HG03432 (cell line): ENCODE measurements around the gene MCM5.
"Not testable (repeated sequence)": the region's sequence is repeated elsewhere in the genome, so short reads cannot be mapped to it uniquely, and the experiment has no call there.

ENCODE experiments used
- ATAC-seq: cut with Tn5 transposase; IDR thresholded peaks from one replicate; pipeline ENCODE4 v1.9.1; 2021; ENCODE audit warnings: mild to moderate bottlenecking, moderate library complexity; ENCODE audit not compliant: unreplicated experiment

Gene MCM5

GRCh38 chr22:35431483-35432227, 31.7 kb downstream of the MCM5 start:
- no peak for ATAC-seq

- ATAC-seq = no peak
These were observed 32.4 kb downstream of the MCM5 start for GRCh38 chr22:35432228-35432905.

- ATAC-seq = no peak
These were observed 34.2 kb downstream of the MCM5 start for GRCh38 chr22:35434061-35434710.

- ATAC-seq = no peak
These were observed 35.3 kb downstream of the MCM5 start for GRCh38 chr22:35435201-35435740.

- no peak for ATAC-seq
These were observed 36.5 kb downstream of the MCM5 start for GRCh38 chr22:35436421-35436820.

- ATAC-seq = no peak
These were observed 37.1 kb downstream of the MCM5 start for GRCh38 chr22:35437049-35437448.

GRCh38 chr22:35438673-35439364, 38.9 kb downstream of the MCM5 start:
- not testable (repeated sequence) for ATAC-seq

- ATAC-seq = no peak
These were observed 39.4 kb downstream of the MCM5 start for GRCh38 chr22:35439365-35439717.

- ATAC-seq = no peak
These were observed 40.2 kb downstream of the MCM5 start for GRCh38 chr22:35440129-35440528.

GRCh38 chr22:35441489-35442100, 41.7 kb downstream of the MCM5 start:
- ATAC-seq = no peak

GRCh38 chr22:35442471-35442870, 42.5 kb downstream of the MCM5 start:
- ATAC-seq = no peak

- ATAC-seq = no peak
These were observed 43.4 kb downstream of the MCM5 start for GRCh38 chr22:35443338-35443737.

- no peak for ATAC-seq
These were observed 44.1 kb downstream of the MCM5 start for GRCh38 chr22:35443790-35444684.

GRCh38 chr22:35444685-35445399, 44.9 kb downstream of the MCM5 start:
- no peak for ATAC-seq

GRCh38 chr22:35445933-35446332, 46.0 kb downstream of the MCM5 start:
- no peak for ATAC-seq

- no peak for ATAC-seq
These were observed 46.4 kb downstream of the MCM5 start for GRCh38 chr22:35446365-35446764.

GRCh38 chr22:35448523-35448922, 48.6 kb downstream of the MCM5 start:
- ATAC-seq = no peak

- ATAC-seq = no peak
These were observed 50.1 kb downstream of the MCM5 start for GRCh38 chr22:35449829-35450689.
